Ishikawa (cell line): ENCODE results near the gene LRPAP1.

ENCODE experiments used
- EP300 ChIP-seq: IDR thresholded peaks from 2 replicates; pipeline ENCODE4 v1.6.1; 2012; ENCODE audit warnings: borderline replicate concordance
- REST ChIP-seq: IDR thresholded peaks from 2 replicates; pipeline ENCODE4 v1.6.1; 2012; ENCODE audit warnings: low read depth, mild to moderate bottlenecking
- TF ChIP-seq, protein P1 (sequence below): IDR thresholded peaks from 2 replicates; pipeline ENCODE4 v1.6.1; 2012

GRCh38 chr4:3478446-3479357, 53.5 kb downstream of the LRPAP1 start:
- TF ChIP-seq EP300 (no peak), REST (no peak)
- TF ChIP-seq, protein P1, sequence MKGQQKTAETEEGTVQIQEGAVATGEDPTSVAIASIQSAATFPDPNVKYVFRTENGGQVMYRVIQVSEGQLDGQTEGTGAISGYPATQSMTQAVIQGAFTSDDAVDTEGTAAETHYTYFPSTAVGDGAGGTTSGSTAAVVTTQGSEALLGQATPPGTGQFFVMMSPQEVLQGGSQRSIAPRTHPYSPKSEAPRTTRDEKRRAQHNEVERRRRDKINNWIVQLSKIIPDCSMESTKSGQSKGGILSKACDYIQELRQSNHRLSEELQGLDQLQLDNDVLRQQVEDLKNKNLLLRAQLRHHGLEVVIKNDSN = no peak
